Measurements from ENCODE around the gene AHI1.
A peak's percentile ranks its signal among the peaks of the same experiment; 100 is the strongest.

The AHI1 gene

DNA sequence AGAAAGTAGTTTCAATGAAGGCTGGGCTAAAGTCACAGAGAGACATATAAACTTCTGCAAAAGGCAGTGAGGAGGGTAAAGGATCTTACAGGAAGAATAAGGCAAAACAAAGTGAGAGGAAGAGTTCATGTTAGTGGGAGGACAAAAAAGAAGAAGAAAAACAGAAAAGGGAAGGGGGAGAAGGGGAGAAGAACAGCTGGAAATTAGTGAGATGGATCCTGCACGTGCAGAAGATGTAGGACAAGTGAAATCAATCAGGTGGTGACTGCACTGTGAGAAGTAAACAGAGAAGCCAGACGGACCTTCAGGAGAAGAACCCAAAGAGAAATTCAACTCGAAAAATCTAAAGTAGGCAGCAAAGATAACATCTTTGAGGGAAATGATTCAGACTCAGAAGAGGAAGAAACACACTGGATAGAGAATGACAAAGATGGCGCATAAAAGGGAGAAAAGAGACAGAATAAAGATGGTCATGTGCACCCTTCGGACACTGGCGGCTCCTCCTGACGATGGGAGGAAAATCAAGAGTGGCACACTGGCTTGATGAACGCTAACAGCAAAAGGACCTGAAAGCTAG, 210.5 kb downstream of the AHI1 start:
- DNase-seq: peak; percentile 65

DNA sequence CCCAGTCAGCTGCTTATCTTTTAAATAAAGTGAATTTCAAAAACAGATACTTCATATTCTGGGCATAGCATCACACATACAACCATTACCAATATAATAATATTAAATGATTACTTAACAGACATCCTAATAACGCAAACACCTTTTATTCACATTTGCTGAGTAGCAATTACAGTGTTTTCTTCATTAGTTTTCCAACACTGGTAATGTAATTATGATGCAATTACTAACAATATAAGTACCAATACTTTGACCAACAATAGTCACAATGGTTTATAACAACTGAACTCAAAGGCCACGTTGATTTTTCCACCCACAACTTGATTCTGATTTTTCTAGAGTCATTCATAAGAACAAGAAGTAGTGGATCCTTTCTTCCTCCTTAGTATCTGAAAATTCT, 212.4 kb downstream of the AHI1 start:
- no peak for DNase-seq

DNA sequence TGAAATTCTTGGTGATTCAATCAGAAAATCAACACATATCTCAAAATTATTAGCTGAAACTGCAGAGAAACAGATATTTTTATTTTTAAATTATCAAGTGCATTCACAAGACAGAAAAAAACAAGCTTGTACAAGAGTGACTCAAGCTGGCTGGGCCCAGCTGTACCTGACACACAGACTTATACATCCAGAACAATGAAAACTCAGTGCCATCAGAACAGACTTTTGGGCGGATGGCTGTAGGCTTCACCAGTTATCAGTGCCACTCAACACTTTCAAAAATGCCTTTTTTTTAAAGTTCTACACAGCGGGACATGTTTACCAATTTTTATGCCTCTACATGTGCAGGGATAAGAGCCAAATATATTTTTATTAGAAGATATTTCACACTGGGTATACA, 213.6 kb downstream of the AHI1 start:
- no peak for DNase-seq

DNA sequence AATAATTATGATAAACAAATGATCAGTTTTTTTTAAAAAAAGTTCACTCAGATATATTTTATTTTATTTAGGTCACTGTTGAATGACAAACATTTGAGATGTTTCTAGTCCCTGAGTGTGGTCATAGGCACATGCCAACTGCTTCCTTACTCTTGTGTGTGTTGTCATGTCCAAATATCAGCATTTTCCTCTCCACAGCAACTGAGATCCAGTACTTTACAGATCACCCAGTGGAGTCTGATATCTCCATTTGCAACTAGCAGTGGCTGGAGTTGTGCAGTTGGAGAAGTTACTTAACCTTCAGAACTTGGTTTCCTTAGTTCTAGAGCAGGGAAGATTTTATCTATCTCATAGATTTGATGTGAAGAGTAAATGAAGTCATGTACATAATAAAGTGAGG, 215.1 kb downstream of the AHI1 start:
- peak; percentile 43 for DNase-seq

DNA sequence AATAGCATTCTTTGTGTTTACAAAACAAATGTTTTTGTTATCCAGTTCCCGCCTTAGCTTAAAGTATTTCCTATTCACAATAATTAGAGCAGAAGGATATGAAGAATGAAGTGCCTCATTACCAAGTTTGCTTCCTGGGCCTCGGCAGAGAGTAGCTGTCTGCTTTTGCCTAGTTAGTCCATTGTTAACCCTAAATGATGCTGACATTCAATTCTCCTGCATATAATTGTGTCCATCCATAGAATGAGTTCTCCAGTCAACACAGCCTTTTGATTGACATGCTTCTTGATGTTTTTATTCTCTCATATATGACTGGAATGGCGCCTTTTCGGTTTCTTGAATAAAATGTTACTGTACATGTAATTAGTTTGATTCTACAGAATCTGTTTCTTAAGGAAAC, 215.6 kb downstream of the AHI1 start:
- DNase-seq: peak; percentile 30

DNA sequence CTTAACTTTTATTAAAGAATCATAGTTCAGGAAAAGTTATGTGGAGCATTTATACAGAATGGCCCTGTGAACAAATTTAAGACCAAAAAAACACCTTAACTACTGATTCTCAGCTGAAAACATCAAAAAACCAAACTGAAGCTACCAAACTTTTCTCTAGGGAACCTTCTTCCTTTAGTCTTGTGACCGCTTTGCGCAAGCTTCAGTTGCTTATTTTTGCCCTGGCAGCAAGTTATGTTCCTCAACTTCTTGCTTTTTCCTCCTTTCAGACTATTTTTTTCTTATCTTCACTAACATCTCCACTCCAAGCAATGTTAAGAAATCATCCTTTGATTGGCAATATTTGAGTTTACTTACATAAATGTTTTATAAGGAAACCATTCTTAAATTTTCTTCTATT, 216.3 kb downstream of the AHI1 start:
- DNase-seq: peak; percentile 72

DNA sequence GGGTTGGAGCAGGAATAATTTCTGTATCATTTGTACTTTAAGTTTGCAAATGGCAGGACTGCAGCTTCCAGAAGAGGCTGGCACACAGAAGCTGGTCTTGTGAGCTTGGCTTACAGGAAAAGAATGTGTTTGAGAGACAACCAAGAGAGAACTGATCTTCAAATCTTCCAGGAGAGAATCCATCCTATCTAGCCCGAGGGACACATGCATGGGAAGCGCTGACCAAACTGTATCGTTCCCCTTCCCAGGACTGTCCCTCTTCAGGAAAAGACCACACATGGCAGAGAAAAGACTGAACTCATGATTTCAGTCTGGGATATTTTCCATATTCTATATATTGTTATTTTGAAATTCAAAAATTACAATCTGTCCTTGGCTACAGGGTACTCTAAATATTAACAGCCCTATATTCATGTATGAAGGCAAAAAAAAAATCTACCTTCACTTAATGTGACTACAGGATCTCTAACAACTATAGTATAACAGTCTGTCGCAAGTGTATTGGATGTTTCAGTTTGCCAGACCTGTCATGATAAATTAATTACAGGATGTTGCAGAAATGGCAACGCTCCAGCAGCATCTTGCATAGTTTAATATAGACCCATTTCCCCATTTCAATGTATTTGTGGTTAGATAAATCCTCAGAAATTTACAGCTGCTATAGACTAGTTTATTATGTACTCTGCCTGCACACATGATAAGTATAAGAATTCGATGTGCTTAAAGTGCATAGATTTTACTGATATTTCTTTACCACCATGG, 217.0 kb downstream of the AHI1 start:
- DNase-seq: peak; percentile 96

DNA sequence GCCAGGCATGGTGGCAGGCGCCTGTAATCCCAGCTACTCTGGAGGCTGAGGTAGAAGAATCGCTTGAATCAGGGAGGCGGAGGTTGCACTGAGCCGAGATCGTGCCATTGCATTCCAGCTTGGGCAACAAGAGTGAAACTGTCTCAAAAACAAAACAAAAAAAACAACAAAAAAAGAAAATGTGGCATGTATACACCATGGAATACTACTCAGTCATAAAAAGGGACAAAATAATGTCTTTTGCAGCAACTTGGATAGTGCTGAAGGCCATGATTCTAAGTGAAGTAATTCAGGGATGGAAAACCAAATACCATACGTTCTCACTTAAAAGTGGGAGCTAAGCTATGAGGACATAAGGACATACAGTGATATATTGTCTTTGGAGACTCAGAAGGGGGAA, 220.1 kb downstream of the AHI1 start:
- no peak for DNase-seq

DNA sequence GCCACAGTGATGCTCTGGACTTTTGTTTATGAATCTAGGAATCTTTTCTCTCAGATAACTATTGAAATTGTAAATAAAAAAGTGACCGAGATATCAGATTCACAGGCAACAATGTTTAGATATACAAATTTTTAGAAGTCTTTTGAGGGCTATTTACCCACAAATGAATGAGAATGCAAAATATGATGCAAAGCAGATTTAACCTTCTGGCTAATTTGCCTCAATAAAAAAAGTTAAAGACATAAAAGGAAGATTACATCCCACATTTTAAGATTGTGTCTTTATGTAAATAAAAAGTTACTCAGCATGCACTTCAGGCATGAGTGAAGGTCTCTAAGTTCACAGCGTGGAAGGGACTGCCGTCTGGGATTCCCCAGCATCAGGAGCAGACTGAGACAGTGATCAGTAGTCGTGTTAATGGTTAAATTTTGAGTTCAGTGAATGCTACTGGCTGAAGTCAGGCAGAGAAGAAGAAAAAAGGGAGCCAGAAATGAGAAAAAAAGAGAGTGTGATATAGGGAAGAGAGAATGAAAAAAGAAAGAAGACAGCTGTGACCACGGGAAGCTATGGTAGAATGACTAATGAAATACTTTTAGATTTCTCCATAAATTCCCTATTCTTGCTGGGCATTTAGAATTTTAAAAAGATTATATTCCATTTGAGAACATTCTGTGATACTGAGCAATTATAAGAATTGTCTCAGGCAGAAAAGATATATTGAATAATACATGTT, 222.8 kb downstream of the AHI1 start:
- DNase-seq: no peak

DNA sequence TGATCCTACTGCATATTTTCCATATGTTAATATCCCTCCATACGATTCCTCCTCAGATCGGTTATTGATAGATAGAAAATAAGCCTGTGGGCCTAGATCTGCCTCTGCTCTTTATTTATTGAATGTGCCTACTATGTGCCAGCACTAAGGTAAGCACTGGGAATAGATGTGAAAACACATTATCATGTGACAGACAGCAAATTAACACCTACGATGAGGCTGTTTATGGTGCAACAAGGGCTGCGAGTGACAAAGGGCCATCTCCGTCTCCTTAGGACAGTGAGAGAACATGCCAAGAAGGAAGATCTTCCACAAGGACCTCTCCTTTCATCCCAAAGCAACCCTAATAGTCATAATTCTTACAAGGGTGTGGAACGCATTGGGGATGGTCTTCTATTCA, 225.9 kb downstream of the AHI1 start:
- DNase-seq: no peak

DNA sequence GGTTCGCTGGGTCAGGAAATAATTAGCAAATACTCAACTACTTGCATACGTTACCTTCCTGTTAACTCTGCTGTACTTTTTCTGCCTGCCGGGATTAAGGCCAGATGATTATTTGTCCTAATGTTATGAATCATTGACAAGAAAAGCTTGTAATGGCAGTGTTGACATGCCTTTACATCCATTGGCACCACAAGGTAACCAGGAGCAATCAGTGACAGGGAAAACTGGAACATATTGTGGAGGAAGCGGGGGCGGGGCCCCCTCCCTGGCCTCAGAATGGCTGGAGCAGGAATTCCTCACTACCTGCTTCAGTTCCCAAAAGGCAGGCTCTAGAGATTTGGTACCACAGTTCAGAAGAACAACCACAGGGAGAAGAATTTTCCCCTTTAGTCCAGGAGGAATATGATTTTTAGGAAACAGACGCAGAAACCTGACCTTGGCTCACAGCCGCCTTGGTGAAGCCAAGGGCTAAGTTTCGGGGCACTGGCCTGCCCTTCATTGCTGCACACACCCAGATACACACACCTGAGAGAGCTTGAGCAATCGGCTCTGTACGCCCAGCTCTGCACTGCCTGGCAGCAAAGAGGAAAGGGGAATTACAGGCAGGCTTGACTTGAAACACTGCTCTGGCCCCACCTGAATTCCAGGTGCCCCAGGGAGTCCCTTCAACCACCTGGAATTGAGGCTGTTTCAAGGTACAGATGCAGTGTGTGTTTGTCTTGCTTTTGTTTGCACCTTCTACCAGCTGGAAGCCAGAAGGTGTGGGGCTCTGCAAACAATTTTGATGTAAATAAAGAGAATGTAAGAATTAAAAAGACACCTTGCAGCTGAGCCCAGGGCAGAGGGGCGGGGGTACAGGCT, 226.6 kb downstream of the AHI1 start:
- DNase-seq: no peak

DNA sequence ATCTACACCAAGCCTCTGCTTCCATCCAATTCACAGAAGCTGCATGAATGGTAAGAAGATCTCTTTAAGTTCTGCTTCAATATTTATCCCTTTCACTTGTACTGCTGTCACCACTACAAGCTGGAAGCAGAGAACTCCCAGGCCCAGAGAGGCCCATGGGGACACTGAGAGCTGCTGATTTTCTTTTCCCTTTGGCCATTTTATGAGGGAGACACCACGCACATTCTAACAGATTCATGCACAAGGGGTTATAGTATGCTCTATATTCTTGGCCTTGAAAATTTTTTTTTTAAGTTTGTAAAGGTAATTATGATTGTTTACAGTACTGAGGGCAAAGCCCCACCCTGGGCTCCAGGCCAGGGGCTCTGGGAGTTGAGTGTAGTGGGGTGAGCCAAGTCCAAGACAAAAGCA, 228.1 kb downstream of the AHI1 start:
- no peak for DNase-seq

DNA sequence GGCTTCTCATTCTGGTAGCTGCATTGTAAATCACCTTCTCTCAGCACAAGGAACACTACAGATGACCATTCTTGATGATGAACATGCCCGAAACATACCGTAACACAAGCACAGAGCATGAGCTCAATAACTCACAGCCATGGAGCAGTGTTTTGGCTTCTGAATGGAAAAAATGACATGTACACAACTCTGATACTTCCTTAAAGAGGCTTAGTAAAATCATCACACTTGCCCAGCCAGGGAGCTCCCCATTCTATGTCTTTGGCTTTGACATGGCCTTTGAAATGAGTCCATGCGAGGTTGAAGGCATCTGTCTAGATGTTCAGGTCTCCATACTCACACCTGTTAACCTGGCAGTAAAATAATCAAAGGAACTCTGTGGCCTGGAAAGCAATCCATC, 228.8 kb downstream of the AHI1 start:
- no peak for DNase-seq

DNA sequence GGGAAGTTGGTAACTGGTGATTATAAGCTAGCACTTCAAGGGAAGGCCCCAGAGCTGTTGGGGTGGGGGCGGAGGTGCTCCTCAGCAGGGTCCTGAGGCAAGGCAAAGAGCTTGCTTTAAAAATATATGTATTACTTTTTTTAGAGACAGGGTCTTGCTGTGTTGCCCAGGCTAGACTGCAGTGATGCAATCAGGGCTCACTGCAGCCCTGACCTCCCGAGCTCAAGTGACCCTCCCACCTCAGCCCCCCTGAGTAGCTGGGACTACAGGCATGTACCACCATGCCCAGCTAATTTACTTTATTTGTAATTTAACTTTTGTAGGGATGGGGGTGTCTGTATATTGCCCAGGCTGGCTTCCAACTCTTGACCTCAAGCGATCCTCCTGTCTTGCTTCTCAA, 229.3 kb downstream of the AHI1 start:
- no peak for DNase-seq

DNA sequence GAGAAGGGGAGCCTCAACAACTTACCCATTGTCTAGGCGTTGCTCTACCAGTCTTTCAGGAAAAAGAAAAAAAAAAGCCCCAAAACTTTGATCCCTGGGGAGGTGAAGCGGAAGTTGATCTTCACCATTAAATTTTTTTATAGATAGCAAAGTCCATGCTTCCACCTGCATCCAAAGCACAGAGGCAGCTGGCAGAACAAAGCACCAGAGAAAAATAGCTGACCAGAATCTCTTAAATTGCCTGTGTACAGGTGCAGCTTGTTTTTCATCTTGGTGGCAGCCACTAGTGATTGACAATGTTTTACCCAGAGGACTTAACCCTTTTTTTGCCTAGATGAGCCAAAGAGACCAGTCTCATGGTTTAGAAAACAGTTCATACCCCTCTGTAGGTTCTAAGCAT, 230.5 kb downstream of the AHI1 start:
- DNase-seq: no peak

DNA sequence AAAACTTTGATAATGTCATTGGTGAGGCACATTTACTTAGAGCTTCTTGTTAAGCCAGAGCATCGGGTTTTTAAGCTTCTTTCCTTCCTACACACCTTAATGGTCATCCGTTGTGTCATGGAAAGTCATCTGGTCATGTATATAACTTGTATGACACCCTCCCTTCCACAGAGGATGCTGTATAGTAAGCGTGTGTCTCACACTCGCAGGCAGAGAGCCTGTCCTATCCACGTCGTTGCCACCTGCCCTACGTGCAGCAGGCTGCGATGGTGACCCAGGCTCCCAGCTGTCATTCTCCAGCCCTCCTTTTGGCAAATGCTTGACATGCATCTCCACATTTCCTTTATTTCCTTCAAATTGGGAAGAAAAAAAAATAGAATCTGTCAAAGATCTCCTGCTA, 230.9 kb downstream of the AHI1 start:
- DNase-seq: no peak

DNA sequence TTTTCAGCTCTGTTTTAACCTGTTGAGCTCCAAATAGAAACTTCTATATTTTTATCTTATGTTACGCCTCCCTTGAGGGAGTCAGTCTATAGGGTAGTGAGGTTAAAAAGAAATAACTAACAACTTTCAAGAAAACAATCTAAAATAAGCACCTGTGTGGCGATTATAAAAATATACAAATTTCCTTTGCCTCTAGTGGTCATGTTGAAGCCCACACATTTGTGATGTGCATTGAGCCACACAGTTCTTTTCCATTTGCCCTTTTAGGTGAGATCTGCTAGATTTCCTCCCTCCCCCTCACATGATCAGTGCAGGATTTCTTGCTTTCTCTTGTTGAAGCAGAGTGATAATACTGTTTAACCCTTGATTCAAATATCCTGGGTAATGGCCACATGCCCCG, 232.3 kb downstream of the AHI1 start:
- no peak for DNase-seq

DNA sequence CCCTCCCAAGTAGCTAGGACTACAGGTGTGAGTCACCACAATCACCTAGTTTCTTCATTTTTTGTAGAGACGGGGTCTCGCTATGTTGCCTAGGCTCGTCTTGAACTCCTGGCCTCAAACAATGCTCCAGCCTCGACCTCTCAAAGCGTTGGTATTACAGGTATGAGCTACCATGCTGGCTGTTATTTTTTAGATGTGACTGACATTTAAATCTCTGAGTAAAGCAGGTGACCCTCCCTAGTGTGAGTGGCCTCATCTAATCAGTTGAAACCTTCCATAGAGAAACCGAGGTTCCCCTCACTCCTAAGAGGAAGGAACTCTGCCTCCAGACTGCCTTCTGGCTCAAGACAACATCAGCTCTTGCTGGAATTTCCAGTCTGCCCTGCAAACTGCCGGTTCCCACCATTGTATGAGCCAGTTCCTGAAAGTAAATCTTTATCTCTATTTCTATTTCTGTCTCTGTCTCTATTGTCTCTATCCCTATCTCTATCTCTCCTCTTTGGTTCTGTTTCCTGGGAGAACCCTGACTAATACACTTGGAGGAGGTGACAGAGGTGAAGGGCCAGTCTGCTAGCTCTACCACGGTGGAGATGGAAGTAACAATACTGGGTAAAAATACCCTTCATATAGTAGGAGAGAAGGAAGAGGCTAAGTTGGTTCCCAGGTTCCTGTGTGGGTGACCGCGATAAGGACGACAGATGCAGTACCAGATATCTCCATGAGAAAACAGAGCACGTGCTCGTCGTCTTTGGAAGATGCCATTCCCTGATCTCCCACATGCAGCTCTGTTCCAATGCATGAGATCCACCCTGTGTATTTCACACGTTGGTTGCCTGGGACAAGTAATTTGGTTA, 235.4 kb downstream of the AHI1 start:
- peak; percentile 49 for DNase-seq

DNA sequence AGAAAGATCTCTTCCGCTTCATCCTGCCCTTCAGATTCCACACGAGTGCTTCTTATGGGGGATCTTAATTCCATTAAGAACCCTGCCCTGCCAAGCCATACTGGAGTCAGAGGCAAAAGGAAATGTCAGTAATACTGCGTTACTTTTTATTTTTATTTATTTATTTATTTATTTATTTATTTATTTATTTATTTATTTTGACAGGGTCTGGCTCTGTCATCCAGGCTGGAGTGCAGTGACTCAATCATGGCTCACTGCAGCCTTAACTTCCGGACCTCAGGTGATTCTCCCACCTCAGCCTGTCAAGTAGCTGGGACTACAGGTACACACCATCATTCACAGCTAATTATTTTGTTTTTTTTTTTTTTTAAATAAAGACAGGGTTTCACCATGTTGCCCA, 236.9 kb downstream of the AHI1 start:
- DNase-seq: no peak

DNA sequence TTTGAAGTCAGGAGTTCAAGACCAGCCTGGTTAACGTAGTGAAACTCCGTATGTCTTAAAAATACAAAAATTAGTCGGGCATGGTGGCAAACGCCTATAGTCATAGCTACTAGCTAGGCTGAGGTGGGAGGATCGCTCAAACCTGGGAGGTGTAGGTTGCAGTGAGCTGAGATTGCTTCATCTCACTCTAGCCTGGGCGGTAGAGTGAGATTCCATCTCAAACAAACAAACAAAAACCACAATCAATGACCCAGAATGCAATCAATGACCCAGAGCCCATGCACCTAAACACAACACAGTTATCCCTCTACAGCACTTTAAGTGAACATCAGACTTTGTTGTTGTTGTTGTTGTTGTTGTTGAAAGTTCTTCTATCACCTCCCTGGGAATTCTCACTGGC, 238.6 kb downstream of the AHI1 start:
- DNase-seq: no peak

DNA sequence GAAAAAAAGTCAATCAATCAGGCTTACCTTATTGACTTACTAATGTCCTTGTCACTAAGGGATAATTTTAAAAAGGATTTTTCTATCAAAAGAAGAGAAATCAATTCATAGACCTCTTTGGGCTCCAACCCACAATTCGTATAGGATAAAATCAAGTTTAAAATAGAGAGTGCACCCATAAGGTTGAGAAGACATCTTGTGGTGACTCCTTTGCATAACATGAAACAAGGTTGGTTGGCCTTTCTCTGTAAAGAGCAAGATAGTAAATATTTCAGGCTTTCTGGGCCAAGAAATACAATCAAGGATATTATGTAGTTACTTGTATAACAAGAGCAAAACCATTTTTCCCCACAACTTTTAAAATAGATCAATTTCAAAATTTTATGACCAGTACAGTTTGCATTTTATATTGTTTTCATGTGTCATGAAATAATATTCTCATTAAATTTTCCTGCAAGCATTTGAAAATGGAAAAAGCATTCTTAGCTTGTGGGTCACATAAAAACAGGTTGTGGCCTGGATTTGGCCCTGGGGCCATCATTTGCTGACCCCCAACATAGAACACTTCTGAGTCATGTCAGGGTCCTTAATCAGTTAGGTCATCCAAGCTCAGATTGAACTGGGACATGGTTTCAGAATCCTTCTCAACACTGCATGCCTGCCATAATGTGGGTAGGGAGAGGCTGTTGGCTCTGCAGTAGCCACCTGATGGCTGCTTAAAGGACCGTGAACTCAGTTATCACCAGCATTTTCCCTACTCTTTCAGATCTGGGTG, 239.7 kb downstream of the AHI1 start:
- peak; percentile 75 for DNase-seq

DNA sequence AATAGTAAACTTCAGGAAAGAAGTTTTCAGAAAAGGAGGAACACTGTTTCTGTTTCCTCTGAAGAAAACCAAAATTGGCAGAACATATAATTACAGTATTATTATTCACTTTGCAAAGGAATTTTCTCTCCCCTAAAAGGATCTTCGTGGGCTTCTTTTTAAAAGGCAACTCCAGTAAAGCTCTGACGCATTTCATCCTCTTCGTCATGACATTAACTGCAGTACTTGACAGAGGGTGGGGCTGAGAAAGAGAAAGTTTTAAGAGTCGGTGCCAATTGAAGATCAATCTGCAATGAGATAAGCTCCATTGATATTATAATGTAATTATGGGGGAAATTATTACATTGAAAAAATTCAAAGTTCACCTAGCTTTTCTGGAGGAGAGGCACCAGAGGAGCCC, 240.7 kb downstream of the AHI1 start:
- no peak for DNase-seq

All from OCI-M1 (cell line).